OCI-LY1 (cell line): ENCODE measurements around the gene NKAIN2.

Source experiments
- H2AFZ ChIP-seq: fragments of 200-600 bp; sonication (generic), shearing (Covaris generic); 2 replicates; pipeline ENCODE4 v1.6.0; 2014; ENCODE audit warnings: antibody characterized with exemption, mild to moderate bottlenecking, low read length
- H3F3A ChIP-seq: fragments of 200-600 bp; sonication (generic), shearing (Covaris generic); 2 replicates; pipeline ENCODE4 v1.6.0; 2014; ENCODE audit warnings: mild to moderate bottlenecking, antibody characterized with exemption, low read length, moderate library complexity; ENCODE audit not compliant: insufficient read depth
- H3K27ac ChIP-seq: fragments of 200-600 bp; sonication (generic); 2 replicates; pipeline ENCODE4 v1.5.1; 2014; ENCODE audit warnings: low read length, mixed run types, mild to moderate bottlenecking, low read depth; ENCODE audit not compliant: poor library complexity, severe bottlenecking
- H3K27me3 ChIP-seq: fragments of 200-600 bp; sonication (generic); 2 replicates; pipeline ENCODE4 v1.6.0; 2014; ENCODE audit warnings: antibody characterized with exemption, mild to moderate bottlenecking, low read length, moderate library complexity; ENCODE audit not compliant: insufficient read depth
- H3K36me3 ChIP-seq: fragments of 200-600 bp; sonication (generic); 2 replicates; pipeline ENCODE4 v1.6.1; 2014; ENCODE audit warnings: mild to moderate bottlenecking, antibody characterized with exemption, low read length, moderate library complexity, mixed read lengths; ENCODE audit not compliant: insufficient read depth
- H3K4me1 ChIP-seq: fragments of 200-600 bp; sonication (generic); 2 replicates; pipeline ENCODE4 v1.5.1; 2014; ENCODE audit warnings: mild to moderate bottlenecking, low read length, moderate library complexity; ENCODE audit not compliant: insufficient read depth, severe bottlenecking
- H3K4me2 ChIP-seq: fragments of 200-600 bp; sonication (generic), shearing (Covaris generic); 2 replicates; pipeline ENCODE4 v1.6.1; 2014; ENCODE audit warnings: low read length
- H3K4me3 ChIP-seq: fragments of 200-600 bp; sonication (generic); 2 replicates; pipeline ENCODE4 v1.5.1; 2014; ENCODE audit warnings: low read length, low read depth, mild to moderate bottlenecking, mixed read lengths; ENCODE audit not compliant: poor library complexity, severe bottlenecking
- H3K79me2 ChIP-seq: fragments of 200-600 bp; shearing (Covaris generic); 2 replicates; pipeline ENCODE4 v1.6.1; 2016; ENCODE audit warnings: mixed run types, low read length, mixed read lengths; ENCODE audit not compliant: insufficient read depth
- H3K9ac ChIP-seq: fragments of 200-600 bp; sonication (generic), shearing (Covaris generic); 2 replicates; pipeline ENCODE4 v1.6.1; 2014; ENCODE audit warnings: mild to moderate bottlenecking, low read length, mixed read lengths
- H3K9me2 ChIP-seq: fragments of 200-600 bp; sonication (generic), shearing (Covaris generic); 2 replicates; pipeline ENCODE4 v1.6.1; 2014; ENCODE audit warnings: low read depth, mild to moderate bottlenecking, low read length, mixed read lengths
- H3K9me3 ChIP-seq: fragments of 200-600 bp; shearing (Covaris generic); 2 replicates; pipeline ENCODE4 v1.6.1; 2014; ENCODE audit warnings: low read length, mixed read lengths
- H4K20me1 ChIP-seq: fragments of 200-600 bp; sonication (generic), shearing (Covaris generic); 2 replicates; pipeline ENCODE4 v1.6.0; 2016; ENCODE audit warnings: mild to moderate bottlenecking, low read length; ENCODE audit not compliant: insufficient read depth
- EZH2 ChIP-seq: fragments of 200-600 bp; sonication (generic), shearing (Covaris generic); IDR thresholded peaks from 2 replicates; pipeline ENCODE4 v1.8.0; 2017; ENCODE audit warnings: borderline replicate concordance, mixed run types, mild to moderate bottlenecking, antibody characterized with exemption, low read length, moderate library complexity, mixed read lengths
- TF ChIP-seq, protein P1 (sequence below): fragments of 200-600 bp; sonication (generic), shearing (Covaris generic); IDR thresholded peaks from 2 replicates; pipeline ENCODE4 v1.5.1; 2017; ENCODE audit warnings: mild to moderate bottlenecking, antibody characterized with exemption, low read length, moderate library complexity, mixed read lengths

NKAIN2 gene

DNA sequence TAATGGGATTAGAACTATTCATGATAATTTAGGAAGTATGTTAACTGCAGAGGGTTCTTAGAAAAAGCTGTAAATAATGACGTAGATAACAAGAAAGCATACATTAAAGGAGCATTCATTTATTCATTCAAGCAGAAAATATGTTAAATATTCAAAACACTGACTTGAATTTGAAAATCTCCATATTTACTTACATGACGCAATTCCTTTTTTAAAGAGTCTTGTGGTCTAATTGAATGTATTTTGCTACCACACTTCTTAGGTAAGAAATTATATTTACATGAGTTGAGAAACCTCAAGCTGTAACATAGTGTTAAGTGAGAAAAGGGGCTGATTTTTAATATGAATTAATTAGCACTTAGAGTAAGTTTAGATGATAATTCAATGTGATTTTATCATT, 38.9 kb upstream of the NKAIN2 start:
- Histone ChIP-seq H4K20me1 (no peaks in the 10 kb centered on the region), H3K9me3 (no peaks in the 10 kb centered on the region), H2AFZ (no peak overlapping the region), H3K36me3 (no peaks in the 10 kb centered on the region), H3K4me2 (no peak overlapping the region), H3K9me2 (no peaks in the 10 kb centered on the region), H3K27me3 (no peaks in the 10 kb centered on the region), H3K27ac (no peak overlapping the region), H3K4me1 (no peaks in the 10 kb centered on the region), H3F3A (no peaks in the 10 kb centered on the region), H3K79me2 (no peaks in the 10 kb centered on the region), H3K4me3 (no peak overlapping the region), H3K9ac (no peak overlapping the region)
- no peak for TF ChIP-seq EZH2
- TF ChIP-seq, protein P1, sequence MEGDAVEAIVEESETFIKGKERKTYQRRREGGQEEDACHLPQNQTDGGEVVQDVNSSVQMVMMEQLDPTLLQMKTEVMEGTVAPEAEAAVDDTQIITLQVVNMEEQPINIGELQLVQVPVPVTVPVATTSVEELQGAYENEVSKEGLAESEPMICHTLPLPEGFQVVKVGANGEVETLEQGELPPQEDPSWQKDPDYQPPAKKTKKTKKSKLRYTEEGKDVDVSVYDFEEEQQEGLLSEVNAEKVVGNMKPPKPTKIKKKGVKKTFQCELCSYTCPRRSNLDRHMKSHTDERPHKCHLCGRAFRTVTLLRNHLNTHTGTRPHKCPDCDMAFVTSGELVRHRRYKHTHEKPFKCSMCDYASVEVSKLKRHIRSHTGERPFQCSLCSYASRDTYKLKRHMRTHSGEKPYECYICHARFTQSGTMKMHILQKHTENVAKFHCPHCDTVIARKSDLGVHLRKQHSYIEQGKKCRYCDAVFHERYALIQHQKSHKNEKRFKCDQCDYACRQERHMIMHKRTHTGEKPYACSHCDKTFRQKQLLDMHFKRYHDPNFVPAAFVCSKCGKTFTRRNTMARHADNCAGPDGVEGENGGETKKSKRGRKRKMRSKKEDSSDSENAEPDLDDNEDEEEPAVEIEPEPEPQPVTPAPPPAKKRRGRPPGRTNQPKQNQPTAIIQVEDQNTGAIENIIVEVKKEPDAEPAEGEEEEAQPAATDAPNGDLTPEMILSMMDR, result no peak

DNA sequence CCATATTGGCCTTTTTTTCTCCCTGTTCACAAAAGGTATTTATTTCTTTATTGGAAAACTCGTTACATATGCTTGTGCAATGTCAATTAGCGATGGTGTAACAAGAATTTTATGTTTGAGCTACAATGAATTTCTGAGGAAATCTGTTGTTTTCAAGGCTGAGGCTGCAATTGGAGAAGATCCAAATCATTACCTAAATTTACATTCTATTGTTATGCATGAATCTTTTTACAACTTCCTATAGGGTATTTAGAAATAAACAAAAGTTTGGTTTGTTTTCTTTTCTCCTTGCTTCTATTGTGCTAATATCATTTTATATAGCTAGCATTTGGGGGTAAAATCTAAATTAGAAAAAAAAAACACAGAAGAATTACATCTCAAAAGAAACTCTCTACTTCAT, 34.7 kb upstream of the NKAIN2 start:
- H3K9ac ChIP-seq, result no peak overlapping the region

DNA sequence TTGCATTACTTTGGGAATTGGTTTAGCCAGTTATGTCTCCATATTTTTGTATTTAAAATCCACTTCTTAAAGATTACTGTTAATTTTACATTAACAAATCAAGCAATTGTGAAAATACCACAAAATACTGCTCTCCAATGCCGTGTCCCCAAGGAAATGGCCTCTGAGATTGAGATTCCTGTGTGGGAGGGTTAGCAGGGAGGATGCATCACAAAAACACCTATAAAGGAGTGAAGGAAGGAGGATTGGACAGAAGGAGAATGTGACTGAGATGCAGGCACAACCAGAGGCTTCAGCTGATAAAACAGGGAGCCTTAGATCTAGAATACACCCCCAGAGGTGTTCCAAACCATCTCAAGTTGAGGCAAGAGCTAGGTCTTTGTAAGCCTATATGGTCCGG, 34.2 kb upstream of the NKAIN2 start:
- H3K9me2 ChIP-seq, result no peaks in the 10 kb centered on the region
- no peaks in the 10 kb centered on the region for H3K36me3 ChIP-seq
- no peaks in the 10 kb centered on the region for H3F3A ChIP-seq
- H3K4me1 ChIP-seq, result no peaks in the 10 kb centered on the region
- no peak overlapping the region for H2AFZ ChIP-seq
- no peaks in the 10 kb centered on the region for H4K20me1 ChIP-seq
- no peaks in the 10 kb centered on the region for H3K27me3 ChIP-seq
- no peak for TF ChIP-seq EZH2
- TF ChIP-seq, protein P1, result no peak
- H3K9ac ChIP-seq, result no peak overlapping the region
- no peak overlapping the region for H3K4me3 ChIP-seq
- H3K9me3 ChIP-seq, result no peaks in the 10 kb centered on the region
- H3K27ac ChIP-seq, result no peak overlapping the region
- H3K79me2 ChIP-seq, result no peaks in the 10 kb centered on the region
- H3K4me2 ChIP-seq, result no peak overlapping the region

More for the DNA sequence above, 34.7 kb upstream of the NKAIN2 start:
- no peak overlapping the region for H2AFZ ChIP-seq
- no peaks in the 10 kb centered on the region for H3F3A ChIP-seq
- H4K20me1 ChIP-seq, result no peaks in the 10 kb centered on the region
- no peaks in the 10 kb centered on the region for H3K27me3 ChIP-seq
- no peaks in the 10 kb centered on the region for H3K4me1 ChIP-seq
- no peak overlapping the region for H3K4me2 ChIP-seq
- no peaks in the 10 kb centered on the region for H3K9me2 ChIP-seq
- H3K79me2 ChIP-seq, result no peaks in the 10 kb centered on the region
- TF ChIP-seq, protein P1, result no peak
- no peak for TF ChIP-seq EZH2
- H3K4me3 ChIP-seq, result no peak overlapping the region
- H3K27ac ChIP-seq, result no peak overlapping the region
- no peaks in the 10 kb centered on the region for H3K36me3 ChIP-seq
- no peaks in the 10 kb centered on the region for H3K9me3 ChIP-seq
